B cell (primary cell): ENCODE measurements around the gene VEGFB. TPM values are rescaled to one million over a fixed set of nuclear protein-coding genes. Genes with fewer than 3 reads are reported as not detected.

Source experiments
- ATAC-seq: fragments of 200-7000 bp; cut with Tn5 transposase; one replicate; pipeline ENCODE4 v1.10.0; 2021; ENCODE audit warnings: low read depth, mild to moderate bottlenecking, moderate number of reproducible peaks, moderate library complexity
- CTCF ChIA-PET: fragments of 350-600 bp; sonication (Branson Sonifier 250); formaldehyde crosslinking; loops from one replicate; lab custom pipeline; 2021; ENCODE audit warnings: antibody characterized with exemption, inconsistent platforms; lab: Charles Lee
- POLR2A ChIA-PET: fragments of 350-600 bp; sonication (Branson Sonifier 250); formaldehyde crosslinking; loops from one replicate; lab custom pipeline; 2021; ENCODE audit warnings: antibody characterized with exemption; lab: Charles Lee
- DNase-seq: peaks from one replicate; pipeline ENCODE4 v3.0.0; 2013
- H2AFZ ChIP-seq: 2 replicates; pipeline ENCODE4 v1.6.1; 2012; ENCODE audit warnings: mild to moderate bottlenecking, low read depth, low read length; ENCODE audit not compliant: insufficient read depth, poor library complexity, severe bottlenecking
- H3K27ac ChIP-seq, 2 donors: 1 replicate in 1 of 2; 2 replicates in 1 of 2; pipeline ENCODE4 v1.5.1; 2012 to 2013; ENCODE audit warnings: low read length in 2 of 2, mild to moderate bottlenecking in 2 of 2, moderate library complexity in 1 of 2
- H3K27me3 ChIP-seq, 4 experiments: fragments of 200-600 bp in 1 of 4; sonication (generic) in 1 of 4; replicated peaks in 1 of 4; 1 replicate in 2 of 4; 2 replicates in 2 of 4; pipeline versions ENCODE4 v1.6.1 to v1.7.0; 2013 to 2016; ENCODE audit warnings: low read length in 3 of 4, mild to moderate bottlenecking in 2 of 4, mixed read lengths in 1 of 4, moderate library complexity in 1 of 4; ENCODE audit not compliant: insufficient read depth in 4 of 4, control insufficient read depth in 3 of 4; ENCODE audit errors: control extremely low read depth in 1 of 4
- H3K36me3 ChIP-seq, 2 experiments: replicated peaks in 1 of 2; 1 replicate in 1 of 2; 2 replicates in 1 of 2; pipeline versions ENCODE4 v1.6.1 to v1.7.1; 2013; ENCODE audit warnings: low read length in 1 of 2; ENCODE audit not compliant: insufficient read depth in 2 of 2, control insufficient read depth in 1 of 2; ENCODE audit errors: control extremely low read depth in 1 of 2, extremely low read depth in 1 of 2
- H3K4me1 ChIP-seq, 2 donors: fragments of 200-600 bp in 1 of 2; sonication (generic) in 1 of 2; 1 replicate in 1 of 2; 2 replicates in 1 of 2; pipeline versions ENCODE4 v1.5.1 to v1.6.1; 2013 to 2017; ENCODE audit warnings: low read length in 2 of 2; ENCODE audit not compliant: control insufficient read depth in 2 of 2, insufficient read depth in 2 of 2
- H3K4me2 ChIP-seq: replicated peaks from 2 replicates; pipeline ENCODE3; 2012; ENCODE audit warnings: mild to moderate bottlenecking, low read depth, low read length; ENCODE audit not compliant: poor library complexity, severe bottlenecking
- H3K4me3 ChIP-seq, 5 experiments: fragments of 200-600 bp in 1 of 5; sonication (generic) in 1 of 5; 1 replicate in 3 of 5; 2 replicates in 2 of 5; pipeline versions ENCODE4 v1.5.1 to v1.7.0; 2011 to 2016; ENCODE audit warnings: low read length in 4 of 5, mild to moderate bottlenecking in 4 of 5, low read depth in 2 of 5, control low read depth in 1 of 5, moderate library complexity in 1 of 5; ENCODE audit not compliant: insufficient read depth in 1 of 5; ENCODE audit errors: control extremely low read depth in 1 of 5, extremely low read depth in 1 of 5
- H3K79me2 ChIP-seq: fragments of 200-600 bp; sonication (generic); one replicate; pipeline ENCODE4 v1.6.0; 2016; ENCODE audit warnings: low read length; ENCODE audit not compliant: control insufficient read depth, insufficient read depth
- H3K9ac ChIP-seq: fragments of 200-600 bp; sonication (generic); 2 replicates; pipeline ENCODE4 v1.6.1; 2017; ENCODE audit warnings: mild to moderate bottlenecking, low read length, moderate library complexity
- H3K9me3 ChIP-seq, 3 donors: one replicate each; pipeline versions ENCODE4 v1.6.1 to v1.7.1; 2013; ENCODE audit warnings: low read length in 2 of 3; ENCODE audit not compliant: control insufficient read depth in 2 of 3, insufficient read depth in 1 of 3; ENCODE audit errors: control extremely low read depth in 1 of 3
- H4K20me1 ChIP-seq: 2 replicates; pipeline ENCODE4 v1.6.0; 2012; ENCODE audit warnings: mild to moderate bottlenecking, low read length; ENCODE audit not compliant: insufficient read depth, control insufficient read depth, poor library complexity, severe bottlenecking
- H3K27ac Mint-ChIP-seq: one replicate; pipeline ENCODE4 v1.8.0; 2021; ENCODE audit warnings: mixed read lengths
- H3K27me3 Mint-ChIP-seq: one replicate; pipeline ENCODE4 v1.8.0; 2021; ENCODE audit warnings: mixed read lengths
- H3K4me1 Mint-ChIP-seq: one replicate; pipeline ENCODE4 v1.8.0; 2021; ENCODE audit warnings: mixed read lengths
- H3K4me3 Mint-ChIP-seq: one replicate; pipeline ENCODE4 v1.8.0; 2021; ENCODE audit warnings: mixed read lengths
- H3K9me3 Mint-ChIP-seq: one replicate; pipeline ENCODE4 v1.8.0; 2022; ENCODE audit warnings: mixed read lengths; ENCODE audit not compliant: insufficient read depth
- CTCF ChIP-seq: fragments of 200-600 bp; IDR thresholded peaks from one replicate; pipeline ENCODE4 v1.8.0; 2022; ENCODE audit warnings: antibody characterized with exemption, mild to moderate bottlenecking
- EZH2 ChIP-seq: IDR thresholded peaks from 2 replicates; pipeline ENCODE4 v1.6.1; 2012; ENCODE audit warnings: borderline replicate concordance, low read depth, mild to moderate bottlenecking, moderate library complexity, low read length; ENCODE audit not compliant: insufficient read depth, poor library complexity, severe bottlenecking
- WGBS: methylation state at CpG from one replicate; pipeline ENCODE4 v1.1.5; 2013; ENCODE audit warnings: missing lambda C conversion rate; ENCODE audit not compliant: insufficient coverage; 5-methylcytosine and 5-hydroxymethylcytosine counted together
- intact Hi-C: fragments of 100-400 bp; cut with micrococcal nuclease; formaldehyde crosslinking; loops from one replicate; pipeline ENCODE4 v1.10.0; 2022
- polyA plus RNA-seq: library from polyadenylated mRNA; depleted of rRNA; stranded (reverse); fragments of >200 nt; gene quantifications from 2 replicates; pipeline ENCODE4 v1.2.3, GENCODE V29; 2012
- total RNA-seq, 2 donors: library from RNA; stranded (reverse); fragments of 120-200 nt in 1 of 2; gene quantifications; 1 replicate in 1 of 2; 2 replicates in 1 of 2; pipeline versions ENCODE4 v1.2.3 to v1.2.4, GENCODE V29; 2013 to 2022

Gene VEGFB
- total and polyA plus RNA-seq, 2 donors (not counting 1 experiment from before 2014, with no cell fraction given) = 56.4 to 152 TPM

- Mint-ChIP-seq H3K27ac (no peak overlapping the region), H3K4me1 (peaks cover 6% of the 10 kb centered on the region), H3K27me3 (no peaks in the 10 kb centered on the region), H3K9me3 (no peaks in the 10 kb centered on the region), H3K4me3 (no peak overlapping the region)
- H3K79me2 ChIP-seq = no peaks in the 10 kb centered on the region
- ChIA-PET POLR2A (interaction anchor here (0.6 to 1.5 kb wide), 2 partner anchors 59 to 1458 kb away, joined by 4 to 5 read pairs; partner anchors contain the start of gene FERMT3), CTCF (interaction anchor here (0.9 to 1.4 kb wide), 4 partner anchors 13 to 60 kb away, joined by 3 to 4 read pairs (median 3); partner anchors contain the start of genes FERMT3 and PLCB3)
- DNase-seq = no peak
- no peak for ATAC-seq
- no peak overlapping the region for H3K4me3 ChIP-seq
- WGBS = 93% methylated on average over 8 of the region's 10 CpGs
- no peaks in the 10 kb centered on the region for H3K36me3 ChIP-seq
- TF ChIP-seq CTCF (no peak), EZH2 (no peak)
- no peak overlapping the region for H2AFZ ChIP-seq
- H4K20me1 ChIP-seq = no peaks in the 10 kb centered on the region
- no peak overlapping the region for H3K27ac ChIP-seq
- peaks cover 0 to 3% (median 0%) of the 10 kb centered on the region in 3 donors for H3K9me3 ChIP-seq
- H3K4me1 ChIP-seq = peaks cover 9 to 14% of the 10 kb centered on the region in 2 donors
- intact Hi-C loops = no loop called here
- no peak overlapping the region for H3K9ac ChIP-seq
- no peaks in the 10 kb centered on the region for H3K27me3 ChIP-seq
- no peak overlapping the region for H3K4me2 ChIP-seq
Observed at GRCh38 chr11:64264371-64264852, 30.0 kb downstream of the VEGFB start.
